OCI-LY3 (cell line): ENCODE data around the gene PRM3.

Source experiments
- H2AFZ ChIP-seq: fragments of 200-600, 300-600 bp; shearing (Covaris generic); 2 replicates; pipeline ENCODE4 v1.6.0; 2014; ENCODE audit warnings: antibody characterized with exemption, low read depth, low read length
- H3K27ac ChIP-seq: fragments of 200-600, 300-600 bp; sonication (generic); 2 replicates; pipeline ENCODE4 v1.5.1; 2014; ENCODE audit warnings: mild to moderate bottlenecking, low read length, moderate library complexity, mixed read lengths
- H3K27me3 ChIP-seq: fragments of 200-600, 300-600 bp; sonication (generic); 2 replicates; pipeline ENCODE4 v1.6.1; 2014; ENCODE audit warnings: low read depth, low read length, mixed read lengths
- H3K36me3 ChIP-seq: fragments of 200-600, 300-600 bp; sonication (generic); replicated peaks from 2 replicates; pipeline ENCODE3; 2014; ENCODE audit warnings: low read depth, low read length, mixed read lengths
- H3K4me1 ChIP-seq: fragments of 300-600, 200-600 bp; sonication (generic); 2 replicates; pipeline ENCODE4 v1.6.1; 2014; ENCODE audit warnings: low read length, mixed read lengths
- H3K4me2 ChIP-seq: fragments of 200-600, 300-600 bp; sonication (generic); 2 replicates; pipeline ENCODE4 v1.6.1; 2014; ENCODE audit warnings: low read length, mixed read lengths
- H3K4me3 ChIP-seq: fragments of 300-600, 200-600 bp; sonication (generic); 2 replicates; pipeline ENCODE4 v1.5.1; 2014; ENCODE audit warnings: antibody characterized with exemption, mild to moderate bottlenecking, low read length, moderate library complexity
- H3K79me2 ChIP-seq: fragments of 300-600, 200-600 bp; shearing (Covaris generic); 2 replicates; pipeline ENCODE4 v1.6.1; 2014; ENCODE audit warnings: mild to moderate bottlenecking, low read length, mixed read lengths
- H3K9ac ChIP-seq: fragments of 300-600, 200-600 bp; shearing (Covaris generic); 2 replicates; pipeline ENCODE4 v1.6.0; 2014; ENCODE audit warnings: mild to moderate bottlenecking, low read length, moderate library complexity
- H3K9me3 ChIP-seq: fragments of 200-600, 300-600 bp; shearing (Covaris generic); 2 replicates; pipeline ENCODE4 v1.6.1; 2014; ENCODE audit warnings: low read length, mixed read lengths; ENCODE audit not compliant: insufficient read depth
- H4K20me1 ChIP-seq: fragments of 200-600, 300-600 bp; sonication (generic); 2 replicates; pipeline ENCODE4 v1.6.1; 2016; ENCODE audit warnings: low read length, mixed read lengths; ENCODE audit not compliant: insufficient read depth
- CTCF ChIP-seq: fragments of 200-600, 300-600 bp; sonication (generic); IDR thresholded peaks from 2 replicates; pipeline ENCODE4 v1.5.1; 2014; ENCODE audit warnings: antibody characterized with exemption, low read length, low read depth
- EZH2phosphoT487 ChIP-seq: fragments of 200-600 bp; shearing (Covaris generic); IDR thresholded peaks from 2 replicates; pipeline ENCODE4 v1.6.1; 2018; ENCODE audit warnings: antibody characterized with exemption, mixed run types, low read depth

The PRM3 gene

GRCh38 chr16:11235703-11235991 is 37.8 kb downstream of the PRM3 start:
- no peak overlapping the region for H3K9ac ChIP-seq
- no peaks in the 10 kb centered on the region for H3K9me3 ChIP-seq
- H3K4me3 ChIP-seq: no peak overlapping the region
- TF ChIP-seq EZH2phosphoT487: no peak
- no peak overlapping the region for H3K4me2 ChIP-seq
- no peak overlapping the region for H3K27ac ChIP-seq
- no peak overlapping the region for H2AFZ ChIP-seq
- H3K4me1 ChIP-seq: peaks cover 40% of the 10 kb centered on the region
- H3K79me2 ChIP-seq: no peaks in the 10 kb centered on the region
- H3K27me3 ChIP-seq: no peaks in the 10 kb centered on the region
- H4K20me1 ChIP-seq: no peaks in the 10 kb centered on the region
- no peaks in the 10 kb centered on the region for H3K36me3 ChIP-seq

GRCh38 chr16:11234884-11235702 is 38.3 kb downstream of the PRM3 start:
- Histone ChIP-seq H3K79me2 (no peaks in the 10 kb centered on the region), H4K20me1 (no peaks in the 10 kb centered on the region), H3K27me3 (no peaks in the 10 kb centered on the region), H3K4me2 (no peak overlapping the region), H2AFZ (no peak overlapping the region), H3K36me3 (no peaks in the 10 kb centered on the region), H3K4me1 (peaks cover 41% of the 10 kb centered on the region), H3K4me3 (no peak overlapping the region), H3K9ac (no peak overlapping the region), H3K27ac (no peak overlapping the region), H3K9me3 (no peaks in the 10 kb centered on the region)
- TF ChIP-seq EZH2phosphoT487 (no peak), CTCF (no peak)

- Histone ChIP-seq H3K4me1 (peaks cover 43% of the 10 kb centered on the region), H3K27ac (0 out of 2 replicates have a peak overlapping the region, but pooled peaks have one; percentile 68), H3K9ac (peak overlapping the region; percentile 60; the same call in 1 of the 2 replicates), H3K27me3 (no peaks in the 10 kb centered on the region), H3K9me3 (no peaks in the 10 kb centered on the region), H3K4me2 (peak overlapping the region; percentile 58), H3K79me2 (no peaks in the 10 kb centered on the region), H3K4me3 (no peak overlapping the region), H3K36me3 (no peaks in the 10 kb centered on the region), H2AFZ (no peak overlapping the region), H4K20me1 (no peaks in the 10 kb centered on the region)
- TF ChIP-seq EZH2phosphoT487 (no peak), CTCF (0 out of 2 replicates have a peak, but pooled peaks have one; percentile 8)
Measured at GRCh38 chr16:11233727-11234376, 39.6 kb downstream of the PRM3 start.

- Histone ChIP-seq H3K79me2 (no peaks in the 10 kb centered on the region), H3K36me3 (no peaks in the 10 kb centered on the region), H3K4me1 (peaks cover 50% of the 10 kb centered on the region), H3K4me2 (peak overlapping the region; percentile 58), H3K9ac (peak overlapping the region; percentile 60), H2AFZ (peak overlapping the region; percentile 56), H3K27ac (peak overlapping the region; percentile 68), H3K9me3 (no peaks in the 10 kb centered on the region), H3K27me3 (no peaks in the 10 kb centered on the region), H3K4me3 (peak overlapping the region; percentile 49), H4K20me1 (no peaks in the 10 kb centered on the region)
- TF ChIP-seq CTCF: peak; percentile 18; the same call in 1 of the 2 replicates
- no peak for TF ChIP-seq EZH2phosphoT487
Measured at GRCh38 chr16:11232852-11233726, 40.3 kb downstream of the PRM3 start.
